GM19452 (cell line): ENCODE measurements around the gene DPM2.

ENCODE experiments used
- ATAC-seq: cut with Tn5 transposase; IDR thresholded peaks from one replicate; pipeline ENCODE4 v1.9.1; 2021; ENCODE audit not compliant: unreplicated experiment

Gene DPM2

DNA sequence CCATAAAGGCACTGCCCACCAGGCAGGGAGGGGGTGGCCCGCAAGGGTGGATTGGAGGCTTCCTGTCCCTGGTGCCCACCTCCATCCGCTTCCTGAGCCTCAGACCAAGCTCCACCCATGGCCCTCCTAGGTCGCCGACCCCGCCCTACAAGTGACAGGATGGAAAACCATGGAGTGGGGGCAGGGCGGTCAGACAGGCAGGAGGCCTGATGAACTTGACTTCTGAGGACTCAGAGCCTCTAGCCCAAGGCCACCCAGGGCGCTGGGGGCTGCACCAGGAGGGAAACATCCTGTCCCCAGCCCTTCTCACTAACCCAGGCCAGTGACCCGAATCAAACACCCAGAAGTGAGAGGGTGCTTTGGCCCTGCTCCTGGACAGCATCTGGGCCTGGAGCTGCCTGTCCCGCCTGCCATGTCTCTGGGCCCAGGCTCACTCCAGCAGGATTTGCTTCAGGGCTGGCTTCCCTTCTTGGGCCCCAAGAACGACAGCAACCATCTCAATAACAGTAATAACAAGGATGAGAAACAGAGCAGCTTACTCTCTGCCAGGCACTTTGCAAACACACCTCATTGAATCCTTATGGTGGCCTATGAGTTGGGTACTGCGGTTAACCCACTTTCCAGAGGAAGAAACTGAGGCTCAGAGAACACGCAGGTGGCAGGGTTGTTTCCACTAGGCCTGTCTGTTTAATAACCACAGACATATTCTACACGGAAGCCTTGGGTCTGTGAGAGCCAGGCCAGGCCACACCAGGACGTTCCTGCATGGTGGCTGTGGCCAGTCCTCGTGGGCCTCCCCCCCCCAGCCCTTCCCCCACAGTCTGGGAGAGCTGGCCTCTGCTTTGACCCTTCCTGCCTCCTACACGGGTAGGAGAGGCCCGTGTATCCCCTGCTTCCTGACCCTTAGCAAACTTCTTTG, 33.8 kb downstream of the DPM2 start:
- no peak for ATAC-seq

DNA sequence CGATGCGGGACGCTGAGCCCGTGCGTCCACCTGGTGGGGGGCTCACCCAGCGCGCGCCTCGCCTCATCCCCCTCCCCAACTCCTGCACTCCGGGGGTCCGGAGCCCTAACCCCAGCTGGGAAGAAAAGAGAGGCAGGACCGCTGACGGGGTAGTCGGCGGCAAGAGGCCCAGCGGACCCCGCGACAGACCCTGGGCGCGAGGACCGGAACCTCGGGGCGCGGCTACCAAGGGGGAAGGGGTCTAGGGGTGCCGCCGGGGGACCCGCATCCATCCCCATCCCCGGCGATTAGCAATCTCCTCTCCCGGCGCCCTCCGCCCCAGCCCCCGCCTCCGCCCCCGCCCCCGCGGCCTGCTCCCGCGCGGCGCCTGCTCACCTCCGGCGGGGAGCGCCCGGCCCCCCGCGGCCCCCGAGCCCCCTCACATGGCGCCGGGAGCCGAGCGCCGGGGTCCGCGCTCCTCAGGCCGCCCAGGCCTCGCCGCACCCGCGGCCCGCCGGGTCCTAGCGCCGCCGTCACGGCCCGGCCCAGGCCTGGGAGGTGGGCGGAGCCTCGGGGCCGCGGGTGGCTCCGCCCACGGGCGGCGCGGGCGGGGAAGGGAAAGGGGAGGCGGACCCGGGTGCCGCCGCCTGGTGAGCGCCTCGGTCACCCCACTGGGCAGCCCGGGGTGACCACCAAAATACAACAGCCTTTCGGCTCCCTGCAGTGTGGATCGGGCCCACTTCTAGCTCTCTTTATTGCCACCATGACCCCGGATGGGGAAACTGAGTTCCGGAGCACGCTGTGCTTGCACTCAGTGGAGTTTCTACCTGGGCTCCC, 38.3 kb downstream of the DPM2 start, which contains the start of gene ST6GALNAC6:
TSS of gene ST6GALNAC6 (minus strand) at position 476 of the 816 bp plus-strand sequence. CDS start 1,622 bp downstream, outside the sequence.
- peak; percentile 62 for ATAC-seq

DNA sequence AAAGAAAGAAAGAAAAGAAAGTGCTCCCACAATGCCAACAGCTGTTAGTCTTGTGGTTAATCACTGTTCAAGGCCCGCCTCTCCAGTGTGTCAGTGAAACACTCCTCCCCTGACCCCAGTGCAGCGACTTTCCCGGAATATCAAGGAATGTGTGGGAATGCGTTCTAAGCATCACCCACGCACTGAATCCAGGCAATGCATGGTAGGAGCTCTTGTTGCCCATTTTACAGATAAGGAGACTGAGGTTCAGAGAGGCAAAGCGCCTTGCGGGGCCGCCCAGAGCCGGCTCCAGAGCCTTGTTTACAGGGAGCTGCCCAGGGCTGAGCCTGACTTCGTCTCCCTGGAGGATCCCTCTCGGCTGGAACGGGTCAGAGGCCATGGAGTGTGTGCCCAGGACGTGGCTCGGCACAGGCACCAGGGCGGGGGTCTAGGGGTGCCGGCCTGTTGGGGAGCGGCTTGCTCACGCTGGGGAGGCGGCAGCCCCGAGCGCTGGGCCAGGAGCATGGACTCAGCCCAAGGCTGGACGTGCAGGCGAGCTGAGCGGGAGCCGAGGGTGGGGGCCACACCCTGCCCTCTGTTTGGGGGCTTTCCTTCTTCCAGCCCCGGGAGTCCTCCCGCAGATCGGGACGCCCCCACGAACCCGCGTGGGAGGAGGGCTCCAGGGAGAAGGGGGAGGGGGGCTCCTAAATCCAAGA, 39.1 kb downstream of the DPM2 start:
- no peak for ATAC-seq

DNA sequence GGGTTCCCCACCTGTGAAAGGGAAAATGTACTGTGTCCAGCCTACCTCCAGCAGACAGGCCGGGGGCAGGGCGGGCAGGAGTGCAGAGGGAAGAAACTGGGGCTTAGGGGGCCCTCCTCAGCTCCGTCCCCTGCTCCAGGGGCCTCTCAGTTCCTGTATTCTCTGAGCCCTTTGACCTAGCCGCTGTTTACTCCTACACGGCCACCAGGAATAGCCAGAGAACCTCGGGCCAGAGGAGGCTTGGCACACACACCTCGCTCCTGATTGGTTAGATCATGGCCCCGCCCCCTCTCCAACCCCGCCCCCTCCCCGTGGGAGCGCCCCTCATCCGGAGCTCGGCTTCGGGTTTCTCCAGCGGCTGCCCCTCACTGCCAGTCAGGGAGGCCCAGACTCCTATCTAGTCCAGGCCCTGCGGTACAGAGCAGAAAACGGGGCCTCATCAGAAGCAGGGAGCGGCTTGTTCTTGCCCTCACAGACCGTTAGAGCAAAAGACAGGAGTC, 40.4 kb downstream of the DPM2 start:
- no peak for ATAC-seq

DNA sequence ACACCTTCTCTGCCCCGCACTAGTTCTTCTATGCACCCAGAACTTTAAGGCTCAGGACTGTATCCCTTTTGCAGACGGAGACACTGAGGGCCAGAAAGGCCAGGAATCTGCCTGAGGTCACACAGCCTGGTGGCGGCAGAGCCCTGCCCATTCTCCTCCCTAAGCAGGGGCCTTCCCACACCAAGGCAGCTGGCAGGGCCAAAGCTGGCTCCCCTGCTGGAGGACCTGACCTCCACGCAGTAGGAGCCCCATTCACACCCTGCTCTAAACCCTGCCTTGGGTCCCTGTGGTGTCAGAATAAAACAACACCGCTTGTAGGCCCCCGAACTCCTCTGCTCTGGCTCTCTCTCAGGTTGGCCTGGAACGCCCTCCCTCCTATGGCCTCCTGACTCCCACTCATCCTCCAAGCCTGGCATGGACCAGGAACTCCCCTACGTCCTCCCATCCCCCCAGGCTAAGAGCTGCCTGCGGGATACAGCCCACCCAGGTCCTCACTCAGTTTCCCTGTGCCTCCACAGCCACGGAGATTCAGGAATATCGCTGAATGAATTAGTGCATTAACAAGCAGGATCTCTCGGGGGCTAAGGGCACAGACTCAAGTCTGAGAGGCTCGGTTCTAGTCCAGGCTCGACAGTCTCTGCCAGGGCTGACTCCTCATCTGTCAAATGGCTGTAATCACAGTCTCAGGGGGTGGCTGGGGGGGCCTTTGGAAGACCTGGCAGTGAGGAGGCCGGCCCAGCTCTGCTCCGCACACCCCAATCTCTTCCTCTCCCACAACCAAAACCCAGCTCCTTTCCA, 41.1 kb downstream of the DPM2 start:
- no peak for ATAC-seq

DNA sequence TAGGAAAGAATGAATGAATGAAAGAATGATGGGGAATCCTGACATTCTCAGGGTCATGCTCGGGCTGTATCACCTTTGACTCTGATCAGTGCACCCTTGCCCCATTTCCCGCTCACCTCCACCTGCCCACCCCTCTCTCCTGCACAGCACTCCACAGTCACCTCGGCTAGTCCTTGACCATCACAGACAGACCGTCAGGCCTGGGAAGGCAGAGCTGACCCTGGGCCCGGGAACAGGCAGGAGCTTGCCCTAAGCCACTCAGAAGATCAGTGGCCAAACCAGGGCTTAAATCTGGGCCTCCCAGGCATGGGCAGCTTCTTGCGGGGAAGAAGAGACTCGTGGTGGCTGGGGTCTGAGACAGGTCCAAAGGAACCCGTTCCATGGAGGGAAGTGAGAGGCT, 41.8 kb downstream of the DPM2 start:
- ATAC-seq: no peak

DNA sequence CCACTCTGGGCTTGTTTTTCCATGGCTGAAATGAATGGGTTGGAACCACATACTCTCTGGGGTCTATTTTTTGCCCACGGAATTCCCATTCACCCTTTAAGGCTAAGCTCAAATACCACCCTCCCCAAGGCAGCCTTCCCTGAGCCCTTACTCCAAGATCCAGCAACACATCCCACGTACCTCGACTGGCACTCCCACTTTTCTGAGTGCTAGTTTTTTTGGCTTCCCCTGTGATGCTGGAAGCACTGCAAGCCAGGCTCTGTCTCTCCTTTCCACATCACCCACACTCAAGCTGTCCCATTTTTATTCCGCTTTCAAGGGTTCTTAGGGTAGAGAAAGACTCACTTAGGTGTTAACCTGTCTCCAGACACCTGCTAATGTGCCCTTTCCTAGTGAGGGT, 44.3 kb downstream of the DPM2 start:
- ATAC-seq: no peak

DNA sequence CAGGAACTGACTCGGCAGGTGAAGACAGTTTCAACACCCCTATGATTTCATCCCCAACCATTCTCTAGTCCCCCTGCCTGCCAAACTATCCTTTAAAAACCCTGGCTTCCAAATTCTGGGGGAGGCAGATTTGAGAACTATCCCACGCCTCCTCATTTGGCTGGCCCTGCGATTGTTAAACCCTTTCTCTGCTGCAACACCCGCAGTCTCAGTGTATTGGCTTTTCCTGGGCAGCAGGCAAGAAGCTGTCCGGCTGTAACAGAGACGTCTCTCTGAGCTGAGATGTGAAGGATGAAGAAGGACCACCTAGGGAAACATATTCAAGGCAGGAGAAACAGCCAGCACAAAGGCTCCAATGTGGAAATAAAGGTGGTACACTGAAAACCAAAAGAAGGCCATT, 44.8 kb downstream of the DPM2 start:
- ATAC-seq: no peak

DNA sequence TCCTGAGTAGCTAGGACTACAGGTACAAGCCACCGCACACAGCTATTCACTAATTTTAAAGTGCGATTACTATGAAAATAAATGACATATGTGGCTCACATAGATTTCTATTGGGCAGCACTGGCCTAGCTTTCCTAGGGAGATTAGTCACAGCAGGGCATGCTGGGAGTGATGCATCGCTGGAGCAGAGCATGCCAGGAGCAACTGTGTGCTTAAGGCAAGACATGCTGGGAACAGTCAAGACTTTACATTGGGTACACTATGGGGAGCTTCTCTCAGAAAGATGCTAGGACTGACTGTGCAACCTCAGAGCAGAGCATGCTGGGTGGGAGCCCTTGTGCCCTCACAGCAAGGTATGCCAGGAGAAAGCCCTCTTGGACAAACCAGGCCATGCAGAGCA, 47.6 kb downstream of the DPM2 start:
- no peak for ATAC-seq

DNA sequence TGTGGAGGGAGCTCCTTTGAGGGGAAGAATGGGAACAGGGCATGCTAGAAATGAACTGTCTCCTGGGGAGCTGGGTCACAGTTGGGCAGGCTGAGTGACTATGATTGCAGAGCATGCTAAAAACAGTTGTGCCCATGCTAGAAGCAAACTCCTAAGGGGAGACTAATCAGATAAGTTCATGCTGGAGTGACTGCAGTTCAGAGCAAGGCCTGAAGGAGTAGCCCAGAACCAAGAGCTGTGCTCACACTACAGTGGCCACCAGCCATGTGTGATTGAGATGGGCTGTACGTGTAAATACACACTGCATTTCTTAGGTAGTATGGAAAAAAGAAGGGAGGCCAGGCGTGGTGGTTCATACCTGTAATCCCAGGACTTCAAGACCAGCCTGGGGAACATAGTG, 49.9 kb downstream of the DPM2 start:
- ATAC-seq: no peak

DNA sequence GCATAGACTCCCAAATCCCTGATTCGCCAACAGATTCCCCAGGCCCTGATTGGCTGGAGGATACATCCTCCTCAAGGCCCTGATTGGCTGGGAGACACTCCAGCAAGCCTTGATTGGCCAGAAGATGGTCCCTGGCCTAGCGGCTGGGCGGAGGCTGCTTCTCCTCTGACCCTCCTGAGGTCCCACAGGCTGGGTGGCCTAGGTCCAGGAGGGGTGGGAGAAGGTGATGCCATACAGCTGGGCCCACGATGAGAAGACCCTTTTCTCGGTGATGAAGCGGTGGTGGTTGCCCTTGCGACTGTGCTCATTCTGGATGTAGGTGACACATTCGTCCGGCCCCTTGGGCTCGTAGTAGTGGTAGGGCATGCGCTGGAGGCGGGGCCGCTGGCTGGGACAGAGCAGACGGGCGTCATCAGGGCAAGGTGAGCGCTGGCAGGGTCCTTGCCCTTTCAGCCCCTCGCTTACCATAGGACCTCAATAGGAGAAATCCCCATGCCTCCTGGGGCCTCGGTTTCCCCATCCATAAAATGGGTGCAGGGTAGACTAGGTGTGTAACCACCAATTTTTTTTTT, 51.2 kb downstream of the DPM2 start:
- no peak for ATAC-seq

DNA sequence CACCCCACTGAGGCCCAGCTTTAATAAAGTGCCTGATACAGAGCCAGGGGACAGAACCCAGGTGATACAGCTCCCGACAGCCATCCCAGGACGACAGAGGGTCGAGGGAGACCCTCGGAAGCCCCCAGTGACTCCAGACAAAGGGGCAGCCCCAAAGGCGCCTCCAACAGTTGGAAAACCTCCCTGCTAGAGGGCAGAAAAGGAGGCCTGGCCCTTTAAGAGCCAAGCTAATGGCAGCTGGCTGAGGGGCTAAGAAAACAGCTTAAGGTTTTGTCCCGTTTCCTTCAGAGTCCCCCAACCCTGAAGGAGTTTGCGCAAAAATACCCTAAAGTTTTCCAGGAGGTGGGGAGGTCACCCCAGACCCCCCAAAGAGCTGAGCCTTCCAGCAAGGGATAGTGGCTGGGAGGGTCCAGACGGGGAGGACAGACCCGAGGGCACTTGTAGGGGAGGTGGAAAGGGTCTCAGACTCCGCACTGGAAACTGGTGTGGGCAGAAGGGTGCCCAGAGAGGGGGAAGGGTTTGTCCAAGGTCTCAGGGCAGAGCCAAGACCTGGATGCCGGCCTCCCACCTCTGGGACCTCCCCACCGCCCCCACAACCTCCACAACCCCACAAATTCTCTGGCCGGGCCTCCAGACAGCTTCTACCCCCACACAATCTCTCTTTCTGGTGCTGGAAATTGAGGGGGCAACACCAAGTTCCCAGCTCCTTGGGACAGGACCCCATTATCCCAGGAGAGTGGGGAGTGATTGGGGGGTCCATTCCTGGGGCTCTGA, 52.0 kb downstream of the DPM2 start:
- no peak for ATAC-seq
